ENCODE measurements around the gene KCNS3.

The KCNS3 gene

GRCh38 chr2:17976871-17977746, 98.6 kb downstream of the KCNS3 start:
- no peaks in the 10 kb centered on the region for H3K9me2 ChIP-seq (replicated peaks; ENCODE audit: low read depth, low read length)
- H3K79me2 ChIP-seq (ENCODE audit: insufficient read depth, low read length) = no peaks in the 10 kb centered on the region
- no peak overlapping the region for H3K4me3 ChIP-seq (ENCODE audit: low read length, poor library complexity, severe bottlenecking)
- no peak overlapping the region for H2AFZ ChIP-seq (ENCODE audit: low read length)
- H3K4me1 ChIP-seq (ENCODE audit: insufficient read depth, low read length, poor library complexity, severe bottlenecking) = no peaks in the 10 kb centered on the region
- H3K9me3 ChIP-seq (ENCODE audit: insufficient read depth, low read depth, low read length) = no peaks in the 10 kb centered on the region; the same call in 1 of the 2 replicates
- H4K20me1 ChIP-seq (ENCODE audit: insufficient read depth, low read length, poor library complexity, severe bottlenecking) = no peaks in the 10 kb centered on the region
- no peak overlapping the region for H3K4me2 ChIP-seq (ENCODE audit: low read depth, low read length, poor library complexity, severe bottlenecking)
- H3K9ac ChIP-seq (ENCODE audit: low read depth, low read length, poor library complexity, severe bottlenecking) = no peak overlapping the region
- no peaks in the 10 kb centered on the region for H3K36me3 ChIP-seq (ENCODE audit: insufficient read depth, low read length)
- H3K27me3 ChIP-seq (ENCODE audit: insufficient read depth, low read length, poor library complexity, severe bottlenecking) = no peaks in the 10 kb centered on the region
- TF ChIP-seq EZH2phosphoT487 (IDR thresholded peaks at IDR 0.05; ENCODE audit: borderline replicate concordance) (no peak), CTCF (conservative IDR thresholded peaks at IDR 0.05; ENCODE audit: low read length) (no peak)
- H3F3A ChIP-seq (ENCODE audit: low read depth) = no peaks in the 10 kb centered on the region

- Histone ChIP-seq H4K20me1 (ENCODE audit: insufficient read depth, low read length, poor library complexity, severe bottlenecking) (no peaks in the 10 kb centered on the region), H3K4me2 (ENCODE audit: low read depth, low read length, poor library complexity, severe bottlenecking) (no peak overlapping the region), H3F3A (ENCODE audit: low read depth) (no peaks in the 10 kb centered on the region), H3K36me3 (ENCODE audit: insufficient read depth, low read length) (no peaks in the 10 kb centered on the region), H3K9me2 (replicated peaks; ENCODE audit: low read depth, low read length) (no peaks in the 10 kb centered on the region), H3K4me1 (ENCODE audit: insufficient read depth, low read length, poor library complexity, severe bottlenecking) (no peaks in the 10 kb centered on the region), H3K79me2 (ENCODE audit: insufficient read depth, low read length) (no peaks in the 10 kb centered on the region), H3K4me3 (ENCODE audit: low read length, poor library complexity, severe bottlenecking) (no peak overlapping the region), H3K27me3 (ENCODE audit: insufficient read depth, low read length, poor library complexity, severe bottlenecking) (no peaks in the 10 kb centered on the region), H3K9me3 (ENCODE audit: insufficient read depth, low read depth, low read length) (no peaks in the 10 kb centered on the region; the same call in 1 of the 2 replicates), H2AFZ (ENCODE audit: low read length) (no peak overlapping the region), H3K9ac (ENCODE audit: low read depth, low read length, poor library complexity, severe bottlenecking) (no peak overlapping the region)
- no peak for TF ChIP-seq EZH2phosphoT487 (IDR thresholded peaks at IDR 0.05; ENCODE audit: borderline replicate concordance)
- TF ChIP-seq CTCF (conservative IDR thresholded peaks at IDR 0.05; ENCODE audit: low read length) = no peak
These were observed 101.2 kb downstream of the KCNS3 start for GRCh38 chr2:17979707-17980106.

- H4K20me1 ChIP-seq (ENCODE audit: insufficient read depth, low read length, poor library complexity, severe bottlenecking) = no peaks in the 10 kb centered on the region
- no peak overlapping the region for H3K9ac ChIP-seq (ENCODE audit: low read depth, low read length, poor library complexity, severe bottlenecking)
- H3K79me2 ChIP-seq (ENCODE audit: insufficient read depth, low read length) = no peaks in the 10 kb centered on the region
- H3K4me1 ChIP-seq (ENCODE audit: insufficient read depth, low read length, poor library complexity, severe bottlenecking) = no peaks in the 10 kb centered on the region
- H3F3A ChIP-seq (ENCODE audit: low read depth) = no peaks in the 10 kb centered on the region
- H3K9me3 ChIP-seq (ENCODE audit: insufficient read depth, low read depth, low read length) = no peaks in the 10 kb centered on the region; the same call in 1 of the 2 replicates
- no peak overlapping the region for H3K4me2 ChIP-seq (ENCODE audit: low read depth, low read length, poor library complexity, severe bottlenecking)
- no peaks in the 10 kb centered on the region for H3K36me3 ChIP-seq (ENCODE audit: insufficient read depth, low read length)
- no peak overlapping the region for H2AFZ ChIP-seq (ENCODE audit: low read length)
- H3K27me3 ChIP-seq (ENCODE audit: insufficient read depth, low read length, poor library complexity, severe bottlenecking) = no peaks in the 10 kb centered on the region
- H3K9me2 ChIP-seq (replicated peaks; ENCODE audit: low read depth, low read length) = no peaks in the 10 kb centered on the region
- TF ChIP-seq EZH2phosphoT487 (IDR thresholded peaks at IDR 0.05; ENCODE audit: borderline replicate concordance) (no peak), CTCF (conservative IDR thresholded peaks at IDR 0.05; ENCODE audit: low read length) (no peak)
- H3K4me3 ChIP-seq (ENCODE audit: low read length, poor library complexity, severe bottlenecking) = no peak overlapping the region
These were observed 103.5 kb downstream of the KCNS3 start for GRCh38 chr2:17981936-17982335.

All from Loucy (cell line).